ENCODE data around the gene DACH1.

DACH1 gene

DNA sequence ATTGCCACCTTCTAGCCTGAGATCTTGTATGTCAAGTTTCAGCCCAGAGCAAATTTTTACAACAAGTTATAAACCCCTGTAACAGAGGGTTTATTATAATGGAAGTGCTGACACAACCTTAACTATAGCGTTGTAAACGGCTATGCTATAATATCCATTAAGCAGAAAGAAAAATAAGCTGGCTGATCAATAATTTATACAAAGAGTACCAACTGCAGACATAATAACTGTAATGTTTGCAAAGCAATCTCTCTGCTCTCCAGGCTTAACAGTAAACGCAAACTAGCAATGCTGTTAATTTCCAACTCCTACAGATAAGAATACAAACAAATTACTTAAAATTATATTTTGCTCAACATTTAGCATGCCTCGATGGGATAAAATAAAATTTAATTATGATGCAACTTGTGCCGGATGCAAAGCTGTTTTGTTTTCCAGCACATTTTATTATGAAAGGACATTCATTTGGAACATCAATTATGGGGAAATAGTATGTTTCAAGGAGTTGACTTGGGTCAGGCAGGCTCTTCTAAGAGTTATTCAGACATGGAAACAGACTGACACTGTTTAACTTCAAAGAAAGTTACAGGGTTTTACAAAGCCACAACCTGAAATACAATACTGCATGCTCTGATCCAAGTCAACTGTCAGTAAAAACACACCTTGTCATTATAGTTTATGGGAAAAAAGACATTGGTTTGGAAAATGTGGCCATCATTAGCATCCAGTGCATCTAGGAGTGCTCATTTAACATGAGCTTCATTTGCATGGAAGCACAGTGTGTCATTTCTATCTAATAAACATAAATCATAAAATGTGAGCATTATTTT is 6.6 kb upstream of the DACH1 start:
- TF ChIP-seq, protein P1, sequence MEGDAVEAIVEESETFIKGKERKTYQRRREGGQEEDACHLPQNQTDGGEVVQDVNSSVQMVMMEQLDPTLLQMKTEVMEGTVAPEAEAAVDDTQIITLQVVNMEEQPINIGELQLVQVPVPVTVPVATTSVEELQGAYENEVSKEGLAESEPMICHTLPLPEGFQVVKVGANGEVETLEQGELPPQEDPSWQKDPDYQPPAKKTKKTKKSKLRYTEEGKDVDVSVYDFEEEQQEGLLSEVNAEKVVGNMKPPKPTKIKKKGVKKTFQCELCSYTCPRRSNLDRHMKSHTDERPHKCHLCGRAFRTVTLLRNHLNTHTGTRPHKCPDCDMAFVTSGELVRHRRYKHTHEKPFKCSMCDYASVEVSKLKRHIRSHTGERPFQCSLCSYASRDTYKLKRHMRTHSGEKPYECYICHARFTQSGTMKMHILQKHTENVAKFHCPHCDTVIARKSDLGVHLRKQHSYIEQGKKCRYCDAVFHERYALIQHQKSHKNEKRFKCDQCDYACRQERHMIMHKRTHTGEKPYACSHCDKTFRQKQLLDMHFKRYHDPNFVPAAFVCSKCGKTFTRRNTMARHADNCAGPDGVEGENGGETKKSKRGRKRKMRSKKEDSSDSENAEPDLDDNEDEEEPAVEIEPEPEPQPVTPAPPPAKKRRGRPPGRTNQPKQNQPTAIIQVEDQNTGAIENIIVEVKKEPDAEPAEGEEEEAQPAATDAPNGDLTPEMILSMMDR (IDR thresholded peaks at IDR 0.05), result no peak

DNA sequence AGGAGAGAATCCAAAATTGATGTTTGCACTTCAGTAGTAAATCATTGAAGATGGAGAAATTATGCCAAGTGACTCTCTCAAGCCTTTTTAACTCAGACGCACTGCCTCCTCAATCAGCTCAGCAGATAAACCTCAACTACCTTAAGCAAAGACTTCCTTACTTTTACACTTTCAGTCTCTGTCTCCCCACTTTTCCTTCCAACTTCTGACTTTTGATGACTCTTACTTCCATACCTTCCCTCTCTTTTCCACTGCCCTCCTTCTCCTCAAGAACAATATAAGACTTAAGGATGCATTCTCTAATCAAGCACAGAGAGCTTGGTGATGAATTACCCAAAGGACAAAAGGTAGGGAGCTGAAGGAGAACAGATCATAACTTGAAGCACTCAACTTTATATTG is 4.8 kb upstream of the DACH1 start:
- TF ChIP-seq, protein P1 (IDR thresholded peaks at IDR 0.05), result no peak

DNA sequence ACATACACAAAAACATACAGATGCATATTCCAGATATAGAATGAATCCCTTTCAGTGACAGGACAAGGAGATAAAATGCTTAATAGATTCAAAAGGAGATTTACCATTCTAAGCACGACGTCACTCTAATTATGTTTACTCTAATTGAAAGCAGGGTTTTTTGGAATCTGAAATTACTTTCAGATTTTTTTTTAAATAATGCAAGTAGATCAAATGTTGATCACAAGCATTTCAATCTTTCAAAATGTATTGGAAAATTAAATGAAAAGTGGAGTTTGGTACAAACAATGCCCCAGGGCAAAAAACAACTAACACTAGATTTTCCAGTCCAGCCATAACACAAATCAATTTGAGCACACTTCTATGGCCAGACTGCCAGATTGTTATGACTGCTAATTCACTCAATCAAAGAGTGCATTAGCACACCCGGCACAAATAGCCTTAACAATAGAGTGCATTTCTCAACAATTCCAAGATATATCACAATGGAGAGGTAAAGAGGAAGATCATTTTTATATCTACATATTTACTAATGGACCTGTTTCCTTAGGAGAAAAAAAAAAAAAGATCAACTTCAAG is 4.3 kb upstream of the DACH1 start:
- TF ChIP-seq, protein P1 (IDR thresholded peaks at IDR 0.05), result no peak

DNA sequence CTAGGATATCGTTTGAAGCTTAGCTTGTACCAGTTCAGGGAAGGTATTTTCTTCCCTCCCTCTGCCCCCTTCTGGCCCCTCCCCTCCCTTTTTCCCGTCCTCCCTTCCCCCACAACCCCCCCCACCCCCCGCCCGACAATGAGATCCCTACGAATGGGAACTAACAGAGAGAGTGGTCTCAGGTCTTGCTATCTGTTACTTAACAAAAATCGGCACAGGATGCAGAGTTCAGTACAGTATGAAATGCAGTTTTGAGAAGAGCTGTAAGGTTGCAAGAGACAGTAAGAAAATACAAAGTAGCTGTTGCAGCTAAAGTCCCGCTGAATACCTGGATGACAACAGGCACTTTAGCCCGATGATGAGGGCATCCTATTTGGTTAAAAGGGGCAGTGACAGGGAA is 3.1 kb upstream of the DACH1 start:
- TF ChIP-seq, protein P1 (IDR thresholded peaks at IDR 0.05), result no peak

DNA sequence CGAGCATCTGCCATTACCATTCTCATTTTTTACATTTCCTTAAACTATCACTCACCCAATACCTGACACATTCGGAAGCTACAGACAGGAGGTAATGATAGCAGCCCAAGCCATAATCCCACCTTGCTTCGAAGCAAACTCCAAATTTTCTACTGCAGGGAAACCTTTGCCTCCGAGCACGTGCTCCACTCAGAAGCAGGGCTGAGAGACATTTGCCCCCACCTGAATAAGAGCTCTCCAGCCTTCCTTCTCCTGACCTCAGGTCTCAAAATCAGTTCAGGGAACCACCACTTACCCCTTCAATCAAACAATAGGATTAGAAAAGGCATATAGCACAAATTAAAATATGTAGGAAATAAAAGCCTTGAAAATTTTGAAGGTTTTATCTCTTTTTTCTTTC is 2.3 kb upstream of the DACH1 start:
- TF ChIP-seq, protein P1 (IDR thresholded peaks at IDR 0.05), result no peak

DNA sequence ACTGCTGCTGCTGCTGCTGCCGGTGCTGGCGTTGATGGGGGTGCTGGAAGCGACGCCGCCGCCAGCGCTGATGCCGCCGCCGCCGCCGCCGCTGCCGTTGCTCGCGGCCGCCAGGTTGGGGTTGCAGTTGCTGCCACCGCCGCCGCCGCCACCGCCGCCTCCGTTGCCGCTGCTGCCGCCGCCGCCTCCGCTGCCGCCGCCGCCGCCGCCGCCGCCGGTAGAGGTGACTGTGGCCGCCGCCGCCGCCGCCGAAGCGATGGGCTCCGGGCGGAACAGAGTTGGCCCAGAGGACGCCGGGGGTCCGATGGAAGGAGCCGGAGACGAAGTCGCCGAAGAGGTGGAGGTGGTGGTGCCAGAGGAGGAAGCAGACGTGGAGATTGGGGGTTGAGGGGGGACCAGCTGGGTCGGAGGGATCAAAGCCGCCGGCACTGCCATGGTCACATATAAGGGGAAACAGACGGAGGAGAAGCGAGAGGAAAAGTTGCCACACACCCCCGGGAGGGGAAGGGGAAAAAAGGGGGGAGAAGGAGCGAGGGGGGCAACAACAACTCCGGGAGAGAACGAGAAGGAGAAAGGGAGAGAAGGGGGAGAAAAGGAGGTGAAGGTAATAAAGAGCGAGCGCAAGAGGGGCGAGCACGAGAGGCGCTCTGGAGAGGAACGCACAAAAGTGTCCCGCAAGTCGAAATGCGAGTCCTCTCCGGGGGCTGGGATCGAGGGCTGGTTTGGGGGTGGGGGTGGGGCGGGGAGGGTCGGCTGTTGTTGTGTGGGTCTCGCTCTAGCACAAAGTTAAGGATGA is 471 bp downstream of the DACH1 start:
- TF ChIP-seq, protein P1 (IDR thresholded peaks at IDR 0.05), result no peak

DNA sequence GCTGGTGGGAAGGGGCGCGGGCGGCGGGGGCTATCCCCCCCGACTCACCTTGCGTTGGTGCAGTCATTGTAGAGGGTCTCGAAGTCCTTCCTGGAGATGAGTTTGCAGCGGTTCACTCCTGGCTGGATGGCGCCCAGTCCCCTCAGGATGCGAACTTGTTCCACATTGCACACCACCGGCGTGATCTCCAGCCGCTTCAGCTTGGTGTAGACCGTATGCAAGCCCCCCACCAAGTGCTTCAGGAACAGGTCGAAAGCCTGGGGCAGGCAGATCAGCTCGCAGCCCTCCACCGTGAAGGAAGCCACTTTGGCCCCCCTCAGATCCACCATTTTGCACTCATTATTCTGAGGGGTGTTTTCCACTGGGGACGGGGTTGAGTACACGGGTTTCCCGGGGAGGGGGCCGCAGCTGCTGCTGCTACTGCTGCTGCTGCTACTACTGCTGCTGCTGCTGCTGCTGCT is 1.1 kb downstream of the DACH1 start:
- TF ChIP-seq, protein P1 (IDR thresholded peaks at IDR 0.05), result no peak

All from LNCAP (cell line).